Mesodermal cell (in vitro differentiated cells): ENCODE results near the gene CCDC136.

ENCODE experiments used
- H3K27ac ChIP-seq: 2 replicates; pipeline ENCODE4 v1.7.0; 2013; ENCODE audit warnings: mild to moderate bottlenecking, low read depth, low read length, moderate library complexity; ENCODE audit not compliant: severe bottlenecking
- H3K36me3 ChIP-seq: 2 replicates; pipeline ENCODE4 v1.7.1; 2013; ENCODE audit warnings: mild to moderate bottlenecking, low read length, moderate library complexity; ENCODE audit not compliant: control insufficient read depth, insufficient read depth
- H3K4me1 ChIP-seq: one replicate; pipeline ENCODE4 v1.7.1; 2013; ENCODE audit warnings: mild to moderate bottlenecking, low read length; ENCODE audit not compliant: insufficient read depth, control insufficient read depth, poor library complexity, severe bottlenecking
- H3K4me3 ChIP-seq: 2 replicates; pipeline ENCODE4 v1.7.0; 2013; ENCODE audit warnings: low read length, control low read depth, mild to moderate bottlenecking; ENCODE audit not compliant: insufficient read depth, poor library complexity, severe bottlenecking; ENCODE audit errors: extremely low read depth
- H3K9me3 ChIP-seq: 2 replicates; pipeline ENCODE4 v1.7.1; 2013; ENCODE audit warnings: mild to moderate bottlenecking, low read length, moderate library complexity; ENCODE audit not compliant: control insufficient read depth
- WGBS, 2 experiments: methylation state at CpG; one replicate each; pipeline ENCODE4 v1.1.5; 2013; ENCODE audit warnings: missing lambda C conversion rate in 2 of 2; ENCODE audit not compliant: insufficient coverage in 2 of 2; 5-methylcytosine and 5-hydroxymethylcytosine counted together

The CCDC136 gene

GRCh38 chr7:128832880-128833147 lies 41.0 kb downstream of the CCDC136 start:
- 0 to 5% methylated on average over 2 of the region's 2 CpGs for WGBS, 2 experiments
- H3K27ac ChIP-seq = peak overlapping the region; percentile 82
- peaks cover 38% of the 10 kb centered on the region for H3K36me3 ChIP-seq
- peaks cover 26% of the 10 kb centered on the region for H3K4me1 ChIP-seq
- H3K4me3 ChIP-seq = peak overlapping the region; percentile 93
- no peaks in the 10 kb centered on the region for H3K9me3 ChIP-seq

- Histone ChIP-seq H3K36me3 (peaks cover 43% of the 10 kb centered on the region), H3K4me1 (peaks cover 20% of the 10 kb centered on the region), H3K4me3 (peak overlapping the region; percentile 93), H3K27ac (peak overlapping the region; percentile 82), H3K9me3 (no peaks in the 10 kb centered on the region)
- 9 to 11% methylated on average over 6 to 8 of the region's 13 CpGs for WGBS, 2 experiments
These were observed 41.6 kb downstream of the CCDC136 start for GRCh38 chr7:128833148-128833945.

DNA sequence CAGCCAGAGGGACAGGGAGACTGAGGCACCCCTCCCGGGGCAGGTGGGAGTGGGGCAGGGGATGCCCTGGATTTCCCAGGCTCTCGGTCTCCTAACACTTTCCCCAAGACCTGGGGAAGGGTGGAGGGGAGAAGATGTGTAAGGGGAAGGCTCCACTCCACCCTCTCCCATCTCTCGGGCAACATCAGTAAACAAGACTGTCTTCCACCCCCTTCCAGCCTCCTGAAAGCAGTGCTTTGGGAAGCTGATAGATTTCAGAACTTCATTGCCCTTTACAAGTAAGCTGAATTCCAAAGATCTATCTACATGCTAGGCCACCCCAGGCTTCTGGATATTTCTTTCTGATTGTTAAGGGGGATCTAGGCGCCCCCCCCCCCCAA lies 42.2 kb downstream of the CCDC136 start:
- peak overlapping the region; percentile 93 for H3K4me3 ChIP-seq
- H3K36me3 ChIP-seq = peaks cover 49% of the 10 kb centered on the region
- WGBS, 2 experiments = no CpG with 5 or more reads among the region's 4 CpGs
- H3K4me1 ChIP-seq = peaks cover 16% of the 10 kb centered on the region
- peak overlapping the region; percentile 82 for H3K27ac ChIP-seq
- no peaks in the 10 kb centered on the region for H3K9me3 ChIP-seq

DNA sequence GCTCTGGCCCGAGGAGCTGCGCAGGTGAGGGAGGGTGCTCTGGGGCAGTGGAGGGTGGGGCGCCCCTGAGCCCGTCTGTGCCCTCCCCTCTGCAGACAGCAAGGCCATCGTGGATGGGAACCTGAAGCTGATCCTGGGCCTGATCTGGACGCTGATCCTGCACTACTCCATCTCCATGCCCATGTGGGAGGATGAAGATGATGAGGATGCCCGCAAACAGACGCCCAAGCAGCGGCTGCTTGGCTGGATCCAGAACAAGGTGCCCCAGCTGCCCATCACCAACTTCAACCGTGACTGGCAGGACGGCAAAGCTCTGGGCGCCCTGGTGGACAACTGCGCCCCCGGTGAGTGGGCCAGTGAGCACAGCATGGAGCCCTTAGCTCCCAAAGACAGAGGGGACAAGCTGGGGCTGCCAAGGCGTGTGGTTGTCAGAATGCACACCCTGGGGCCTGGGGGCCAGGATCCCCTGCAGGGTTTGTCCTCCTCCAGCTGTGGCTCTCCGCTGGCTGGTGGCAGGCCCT lies 43.5 kb downstream of the CCDC136 start:
- H3K4me1 ChIP-seq = peaks cover 5% of the 10 kb centered on the region
- 89 to 92% methylated on average over 11 to 13 of the region's 16 CpGs for WGBS, 2 experiments
- H3K27ac ChIP-seq = no peak overlapping the region
- H3K36me3 ChIP-seq = peaks cover 62% of the 10 kb centered on the region
- no peaks in the 10 kb centered on the region for H3K9me3 ChIP-seq
- no peak overlapping the region for H3K4me3 ChIP-seq

- peaks cover 5% of the 10 kb centered on the region for H3K4me1 ChIP-seq
- H3K27ac ChIP-seq = no peak overlapping the region
- H3K4me3 ChIP-seq = no peak overlapping the region
- peaks cover 70% of the 10 kb centered on the region for H3K36me3 ChIP-seq
- WGBS, 2 experiments = 88 to 95% methylated on average over 14 of the region's 14 CpGs
- H3K9me3 ChIP-seq = no peaks in the 10 kb centered on the region
These were observed 44.2 kb downstream of the CCDC136 start for GRCh38 chr7:128835790-128836641.

- peaks cover 78% of the 10 kb centered on the region for H3K36me3 ChIP-seq
- peaks cover 5% of the 10 kb centered on the region for H3K4me1 ChIP-seq
- H3K27ac ChIP-seq = no peak overlapping the region
- 94 to 97% methylated on average over 5 to 8 of the region's 14 CpGs for WGBS, 2 experiments
- H3K9me3 ChIP-seq = no peaks in the 10 kb centered on the region
- H3K4me3 ChIP-seq = no peak overlapping the region
These were observed 45.1 kb downstream of the CCDC136 start for GRCh38 chr7:128836729-128837348.

GRCh38 chr7:128837521-128837921 lies 45.8 kb downstream of the CCDC136 start:
- no peaks in the 10 kb centered on the region for H3K9me3 ChIP-seq
- 95 to 97% methylated on average over 14 to 16 of the region's 16 CpGs for whole genome bisulfite sequencing, 2 experiments
- peaks cover 84% of the 10 kb centered on the region for H3K36me3 ChIP-seq
- peaks cover 5% of the 10 kb centered on the region for H3K4me1 ChIP-seq
- no peak overlapping the region for H3K27ac ChIP-seq
- H3K4me3 ChIP-seq = no peak overlapping the region

DNA sequence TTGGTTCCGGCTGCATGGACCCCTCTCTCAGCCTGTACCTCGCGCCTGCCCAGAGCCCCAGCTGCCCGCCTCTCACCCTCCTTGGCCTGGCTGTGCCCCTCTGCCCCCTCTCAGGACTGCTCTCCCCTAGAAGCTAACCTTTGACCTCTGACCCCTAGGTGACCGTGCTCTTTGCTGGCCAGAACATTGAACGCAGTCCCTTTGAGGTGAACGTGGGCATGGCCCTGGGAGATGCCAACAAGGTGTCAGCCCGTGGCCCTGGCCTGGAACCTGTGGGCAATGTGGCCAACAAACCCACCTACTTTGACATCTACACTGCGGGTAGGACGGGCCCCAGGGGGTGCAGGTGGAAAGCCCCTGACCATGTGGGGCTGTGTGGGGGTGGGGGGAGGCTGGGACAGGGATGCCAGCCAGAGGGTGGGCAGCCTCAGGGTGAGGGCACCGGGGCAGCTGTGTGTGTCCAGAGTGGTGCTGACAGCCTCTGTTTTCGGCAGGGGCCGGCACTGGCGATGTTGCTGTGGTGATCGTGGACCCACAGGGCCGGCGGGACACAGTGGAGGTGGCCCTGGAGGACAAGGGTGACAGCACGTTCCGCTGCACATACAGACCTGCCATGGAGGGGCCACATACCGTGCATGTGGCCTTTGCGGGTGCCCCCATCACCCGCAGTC lies 46.5 kb downstream of the CCDC136 start:
- H3K9me3 ChIP-seq = no peaks in the 10 kb centered on the region
- peaks cover 91% of the 10 kb centered on the region for H3K36me3 ChIP-seq
- WGBS, 2 experiments = 96 to 97% methylated on average over 17 to 21 of the region's 22 CpGs
- H3K4me1 ChIP-seq = peaks cover 2% of the 10 kb centered on the region
- H3K4me3 ChIP-seq = no peak overlapping the region
- H3K27ac ChIP-seq = no peak overlapping the region

DNA sequence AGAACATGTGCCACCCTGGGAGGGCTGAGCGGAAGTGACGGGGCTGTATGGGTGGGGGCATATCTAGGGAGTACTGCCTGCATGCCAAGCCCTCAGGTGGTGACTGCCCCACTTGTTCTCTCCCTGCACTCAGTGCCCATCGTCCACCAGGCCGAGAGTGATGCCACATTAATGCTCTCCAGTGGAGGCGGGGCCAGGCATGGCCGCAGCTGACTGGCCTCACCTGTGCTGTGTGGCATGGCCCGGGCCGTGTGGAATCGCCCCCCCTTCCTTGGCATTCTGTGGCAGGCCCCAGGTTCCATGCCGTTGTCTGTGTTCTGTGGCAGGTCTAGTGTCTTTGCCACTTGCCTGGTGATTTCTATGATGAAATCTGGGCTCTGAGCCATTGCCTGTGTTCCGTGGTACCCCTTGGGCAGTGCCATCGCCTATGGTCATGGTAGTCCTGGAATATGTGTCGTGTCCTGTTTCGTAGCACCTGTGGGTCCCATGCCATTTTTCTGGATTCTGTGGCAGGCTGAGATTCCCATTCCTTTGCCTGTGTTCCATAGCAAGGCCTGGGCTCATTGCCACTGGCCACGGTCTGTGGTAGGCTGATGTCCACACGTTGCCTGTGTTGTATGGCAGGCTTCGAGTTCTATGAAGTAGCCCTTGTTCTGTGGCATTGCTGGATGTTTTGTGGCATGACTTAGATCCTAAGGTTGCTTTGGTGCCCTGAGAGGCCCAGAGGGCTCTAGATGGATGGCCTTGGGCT lies 47.4 kb downstream of the CCDC136 start:
- Histone ChIP-seq H3K36me3 (peaks cover 93% of the 10 kb centered on the region), H3K4me1 (no peaks in the 10 kb centered on the region), H3K27ac (no peak overlapping the region), H3K9me3 (no peaks in the 10 kb centered on the region), H3K4me3 (no peak overlapping the region)
- WGBS, 2 experiments = 95 to 96% methylated on average over 16 to 17 of the region's 17 CpGs

GRCh38 chr7:128839751-128840177 lies 48.0 kb downstream of the CCDC136 start:
- Histone ChIP-seq H3K4me1 (no peaks in the 10 kb centered on the region), H3K9me3 (no peaks in the 10 kb centered on the region), H3K4me3 (no peak overlapping the region), H3K36me3 (peaks cover 99% of the 10 kb centered on the region), H3K27ac (no peak overlapping the region)
- 86 to 96% methylated on average over 3 to 11 of the region's 13 CpGs for WGBS, 2 experiments
